Left ventricle myocardium inferior (tissue), 1 donor: Measurements from ENCODE around the gene TEAD1. TPM values are rescaled to one million over a fixed set of nuclear protein-coding genes. Genes with fewer than 3 reads are reported as not detected.
A peak's percentile ranks its signal among the peaks of the same experiment; 100 is the strongest.

Experiments used
- DNase-seq: peaks from one replicate; pipeline ENCODE4 v3.0.0-alpha.2; 2020
- H3K27ac ChIP-seq: fragments of 200-600 bp; replicated peaks from 2 replicates; pipeline ENCODE4 v1.8.0; 2021
- H3K27me3 ChIP-seq: fragments of 200-600 bp; 2 replicates; pipeline ENCODE4 v1.8.0; 2021; ENCODE audit warnings: low read depth
- H3K36me3 ChIP-seq: fragments of 200-600 bp; 2 replicates; pipeline ENCODE4 v1.8.0; 2021
- H3K4me1 ChIP-seq: fragments of 200-600 bp; 2 replicates; pipeline ENCODE4 v1.8.0; 2021
- H3K4me3 ChIP-seq: fragments of 200-600 bp; 2 replicates; pipeline ENCODE4 v1.8.0; 2021; ENCODE audit warnings: mild to moderate bottlenecking, moderate library complexity
- H3K9me3 ChIP-seq: fragments of 200-600 bp; replicated peaks from 2 replicates; pipeline ENCODE4 v1.8.0; 2021
- CTCF ChIP-seq: fragments of 200-600 bp; IDR thresholded peaks from 2 replicates; pipeline ENCODE4 v1.8.0; 2021; ENCODE audit warnings: antibody characterized with exemption, mild to moderate bottlenecking, borderline replicate concordance
- intact Hi-C: fragments of 100-400 bp; cut with micrococcal nuclease; formaldehyde crosslinking; loops from one replicate; pipeline ENCODE4 v1.11.0; 2022
- total RNA-seq: library from RNA; stranded (reverse); fragmentation: NEBNext Ultra II Directional; extraction: Animal tissue kit (Norgen Biotek cat#: 25700); gene quantifications from one replicate; pipeline ENCODE4 v1.2.1, GENCODE V29; 2021
- donor health status: DM: no; HTN: yes; CAD: no; lungs with severe emphysema.

Gene TEAD1
- total RNA-seq, 1 donor from 2014 or later = 121 TPM

GRCh38 chr11:12698048-12698447 is 23.8 kb downstream of the TEAD1 start:
- H3K4me1 ChIP-seq = peaks cover 85% of the 10 kb centered on the region
- no peaks in the 10 kb centered on the region for H3K36me3 ChIP-seq
- DNase-seq = no peak
- H3K4me3 ChIP-seq = no peak overlapping the region
- TF ChIP-seq CTCF = no peak
- H3K27ac ChIP-seq = no peak overlapping the region
- intact Hi-C loops = no loop called here
- no peaks in the 10 kb centered on the region for H3K27me3 ChIP-seq
- H3K9me3 ChIP-seq = no peaks in the 10 kb centered on the region

- Histone ChIP-seq H3K9me3 (no peaks in the 10 kb centered on the region), H3K27me3 (no peaks in the 10 kb centered on the region), H3K4me1 (peaks cover 81% of the 10 kb centered on the region), H3K36me3 (no peaks in the 10 kb centered on the region), H3K4me3 (no peak overlapping the region), H3K27ac (no peak overlapping the region)
- TF ChIP-seq CTCF = no peak
- intact Hi-C loops = no loop called here
- DNase-seq = no peak
Observed at GRCh38 chr11:12701811-12702592, 27.8 kb downstream of the TEAD1 start.

- intact Hi-C loops = no loop called here
- Histone ChIP-seq H3K36me3 (no peaks in the 10 kb centered on the region), H3K4me1 (peaks cover 83% of the 10 kb centered on the region), H3K9me3 (no peaks in the 10 kb centered on the region), H3K27ac (no peak overlapping the region), H3K27me3 (no peaks in the 10 kb centered on the region), H3K4me3 (no peak overlapping the region)
- no peak for TF ChIP-seq CTCF
- DNase-seq = no peak
Observed at GRCh38 chr11:12702999-12703453, 28.8 kb downstream of the TEAD1 start.

- no peak for DNase-seq
- Histone ChIP-seq H3K27ac (peak overlapping the region; percentile 3), H3K4me1 (peaks cover 83% of the 10 kb centered on the region)
Observed at GRCh38 chr11:12704049-12704448, 29.8 kb downstream of the TEAD1 start.

GRCh38 chr11:12705874-12706273 is 31.7 kb downstream of the TEAD1 start:
- Histone ChIP-seq H3K4me1 (peaks cover 74% of the 10 kb centered on the region), H3K27me3 (no peaks in the 10 kb centered on the region), H3K36me3 (no peaks in the 10 kb centered on the region), H3K4me3 (no peak overlapping the region), H3K9me3 (no peaks in the 10 kb centered on the region), H3K27ac (peak overlapping the region; percentile 38)
- intact Hi-C loops = no loop called here
- TF ChIP-seq CTCF = no peak
- no peak for DNase-seq

More at GRCh38 chr11:12704049-12704448, 29.8 kb downstream of the TEAD1 start:
- no peaks in the 10 kb centered on the region for H3K36me3 ChIP-seq
- no peak for TF ChIP-seq CTCF
- no peaks in the 10 kb centered on the region for H3K9me3 ChIP-seq
- no peaks in the 10 kb centered on the region for H3K27me3 ChIP-seq
- intact Hi-C loops = no loop called here
- H3K4me3 ChIP-seq = no peak overlapping the region
